CD14-positive monocyte (primary cell): ENCODE results near the gene ZNF474. TPM values are rescaled to one million over a fixed set of nuclear protein-coding genes. Genes with fewer than 3 reads are reported as not detected.

Source experiments
- DNase-seq, 3 donors: peaks; one replicate each; pipeline ENCODE4 v3.0.0-alpha.2; 2011 to 2022
- H2AFZ ChIP-seq: 2 replicates; pipeline ENCODE4 v1.6.0; 2012; ENCODE audit warnings: mild to moderate bottlenecking, low read depth, low read length, inconsistent platforms; ENCODE audit not compliant: insufficient read depth, poor library complexity, severe bottlenecking
- H3K27ac ChIP-seq, 2 donors: 1 replicate in 1 of 2; 2 replicates in 1 of 2; pipeline ENCODE4 v1.5.1; 2012 to 2013; ENCODE audit warnings: low read length in 2 of 2, control low read depth in 1 of 2, inconsistent platforms in 1 of 2, low read depth in 1 of 2, mild to moderate bottlenecking in 1 of 2
- H3K27me3 ChIP-seq, 2 donors: one replicate each; pipeline versions ENCODE4 v1.6.0 to v1.6.1; 2011 to 2013; ENCODE audit warnings: low read length in 2 of 2; ENCODE audit not compliant: control insufficient read depth in 2 of 2, insufficient read depth in 2 of 2
- H3K36me3 ChIP-seq, 2 donors: replicated peaks in 1 of 2; 1 replicate in 1 of 2; 2 replicates in 1 of 2; pipeline versions ENCODE4 v1.5.1 to v1.6.1; 2012 to 2013; ENCODE audit warnings: low read length in 2 of 2, control low read depth in 1 of 2, inconsistent platforms in 1 of 2, mild to moderate bottlenecking in 1 of 2; ENCODE audit not compliant: insufficient read depth in 2 of 2, control insufficient read depth in 1 of 2
- H3K4me1 ChIP-seq, 2 donors: 1 replicate in 1 of 2; 2 replicates in 1 of 2; pipeline versions ENCODE4 v1.5.1 to v1.6.1; 2012 to 2013; ENCODE audit warnings: low read length in 2 of 2, control low read depth in 1 of 2, inconsistent platforms in 1 of 2, mild to moderate bottlenecking in 1 of 2, moderate library complexity in 1 of 2; ENCODE audit not compliant: insufficient read depth in 2 of 2, control insufficient read depth in 1 of 2
- H3K4me2 ChIP-seq: replicated peaks from 2 replicates; pipeline ENCODE3; 2012; ENCODE audit warnings: low read length, moderate library complexity, mild to moderate bottlenecking; ENCODE audit not compliant: poor library complexity, severe bottlenecking; ENCODE audit errors: extremely low read depth
- H3K4me3 ChIP-seq, 3 experiments: fragments of 200-600 bp in 1 of 3; sonication (generic) in 1 of 3; replicated peaks in 1 of 3; 1 replicate in 2 of 3; 2 replicates in 1 of 3; pipeline ENCODE4 v1.5.1; 2011 to 2013; ENCODE audit warnings: low read length in 3 of 3, mild to moderate bottlenecking in 3 of 3, control low read depth in 2 of 3, low read depth in 2 of 3, inconsistent platforms in 1 of 3, moderate library complexity in 1 of 3
- H3K79me2 ChIP-seq: 2 replicates; pipeline ENCODE4 v1.6.0; 2012; ENCODE audit warnings: mild to moderate bottlenecking, control low read depth, inconsistent platforms, low read length, moderate library complexity; ENCODE audit not compliant: insufficient read depth
- H3K9ac ChIP-seq: 2 replicates; pipeline ENCODE4 v1.6.0; 2017; ENCODE audit warnings: low read length, mild to moderate bottlenecking; ENCODE audit not compliant: insufficient read depth, poor library complexity, severe bottlenecking
- H3K9me3 ChIP-seq, 2 donors: replicated peaks in 1 of 2; 1 replicate in 1 of 2; 2 replicates in 1 of 2; pipeline versions ENCODE4 v1.5.1 to v1.6.1; 2012 to 2013; ENCODE audit warnings: low read length in 2 of 2, control low read depth in 1 of 2; ENCODE audit not compliant: control insufficient read depth in 1 of 2, insufficient read depth in 1 of 2
- H4K20me1 ChIP-seq: 2 replicates; pipeline ENCODE4 v1.6.0; 2012; ENCODE audit warnings: mild to moderate bottlenecking, low read length, control low read depth, moderate library complexity; ENCODE audit not compliant: insufficient read depth
- H3K27ac Mint-ChIP-seq, 7 donors: one replicate each; pipeline ENCODE4 v1.8.0; 2020; ENCODE audit warnings: mild to moderate bottlenecking in 7 of 7, mixed read lengths in 7 of 7, moderate library complexity in 6 of 7, inconsistent platforms in 2 of 7
- H3K27me3 Mint-ChIP-seq, 3 donors: one replicate each; pipeline ENCODE4 v1.8.0; 2021 to 2022; ENCODE audit warnings: low read depth in 3 of 3, mild to moderate bottlenecking in 3 of 3, mixed read lengths in 3 of 3, moderate library complexity in 3 of 3, inconsistent platforms in 1 of 3
- H3K36me3 Mint-ChIP-seq, 2 donors: one replicate each; pipeline ENCODE4 v1.8.0; 2020; ENCODE audit warnings: mixed read lengths in 2 of 2, inconsistent platforms in 1 of 2, mild to moderate bottlenecking in 1 of 2
- H3K4me1 Mint-ChIP-seq: one replicate; pipeline ENCODE4 v1.8.0; 2020; ENCODE audit warnings: mild to moderate bottlenecking, mixed read lengths
- H3K4me3 Mint-ChIP-seq, 2 donors: one replicate each; pipeline ENCODE4 v1.8.0; 2020; ENCODE audit warnings: mild to moderate bottlenecking in 2 of 2, mixed read lengths in 2 of 2, moderate library complexity in 1 of 2
- H3K9me3 Mint-ChIP-seq, 7 donors: one replicate each; pipeline ENCODE4 v1.8.0; 2020 to 2022; ENCODE audit warnings: mixed read lengths in 7 of 7, mild to moderate bottlenecking in 6 of 7, moderate library complexity in 6 of 7, inconsistent platforms in 2 of 7
- CTCF ChIP-seq: fragments of 200-600 bp; IDR thresholded peaks from one replicate; pipeline ENCODE4 v1.8.0; 2022; ENCODE audit warnings: antibody characterized with exemption, mild to moderate bottlenecking
- WGBS: methylation state at CpG from one replicate; pipeline ENCODE4 v1.1.5; 2013; ENCODE audit warnings: missing lambda C conversion rate; ENCODE audit not compliant: insufficient coverage; 5-methylcytosine and 5-hydroxymethylcytosine counted together
- intact Hi-C, 2 donors: fragments of 100-400 bp; cut with micrococcal nuclease; formaldehyde crosslinking; loops; one replicate each; pipeline versions ENCODE4 v1.15.0 to v1.15.1; 2023
- polyA plus RNA-seq, 3 donors: library from polyadenylated mRNA; depleted of rRNA in 1 of 3; unstranded in 2 of 3; stranded (reverse) in 1 of 3; fragments of 300-500 nt in 2 of 3; fragments of >200 nt in 1 of 3; fragmentation: Illumina TruSeq in 2 of 3; gene quantifications; 1 replicate in 2 of 3; 2 replicates in 1 of 3; pipeline ENCODE4 v1.2.3, GENCODE V29; 2012 to 2021

The ZNF474 gene
- polyA plus RNA-seq, 3 donors, result 0.09 TPM; not detected in 2

- WGBS, result 88% methylated on average over 10 of the region's 11 CpGs
- Mint-ChIP-seq H3K4me3 (no peak overlapping the region), H3K27me3 (peaks cover 0 to 2% (median 1%) of the 10 kb centered on the region in 3 donors), H3K4me1 (no peaks in the 10 kb centered on the region), H3K27ac (no peak overlapping the region), H3K9me3 (no peaks in the 10 kb centered on the region), H3K36me3 (no peaks in the 10 kb centered on the region)
- intact Hi-C loops, result no loop called here
- TF ChIP-seq CTCF, result no peak
- H3K79me2 ChIP-seq, result no peaks in the 10 kb centered on the region
- no peaks in the 10 kb centered on the region for H3K27me3 ChIP-seq
- H3K27ac ChIP-seq, result no peak overlapping the region
- no peak overlapping the region for H3K9ac ChIP-seq
- H3K9me3 ChIP-seq, result no peaks in the 10 kb centered on the region
- DNase-seq, result no peak
- H3K4me2 ChIP-seq, result no peak overlapping the region
- no peaks in the 10 kb centered on the region for H4K20me1 ChIP-seq
- no peaks in the 10 kb centered on the region for H3K4me1 ChIP-seq
- H3K36me3 ChIP-seq, result no peaks in the 10 kb centered on the region
- H2AFZ ChIP-seq, result no peak overlapping the region
- no peak overlapping the region for H3K4me3 ChIP-seq
Measured at GRCh38 chr5:122121479-122122465, 7.6 kb upstream of the ZNF474 start.

GRCh38 chr5:122124766-122125165 lies 4.6 kb upstream of the ZNF474 start:
- no peak overlapping the region for H3K4me2 ChIP-seq
- WGBS, result no CpG with 5 or more reads among the region's 2 CpGs
- no peaks in the 10 kb centered on the region for H3K36me3 ChIP-seq
- no peaks in the 10 kb centered on the region for H3K36me3 Mint-ChIP-seq
- peaks cover 0 to 5% (median 1%) of the 10 kb centered on the region in 3 donors for H3K27me3 Mint-ChIP-seq
- intact Hi-C loops, result no loop called here
- H3K27me3 ChIP-seq, result no peaks in the 10 kb centered on the region
- H3K27ac ChIP-seq, result no peak overlapping the region
- no peaks in the 10 kb centered on the region for H3K79me2 ChIP-seq
- no peaks in the 10 kb centered on the region for H3K9me3 Mint-ChIP-seq
- no peak overlapping the region for H3K9ac ChIP-seq
- H3K4me3 Mint-ChIP-seq, result no peak overlapping the region
- no peak overlapping the region for H3K27ac Mint-ChIP-seq
- no peak for TF ChIP-seq CTCF
- no peak for DNase-seq
- H3K4me1 ChIP-seq, result no peaks in the 10 kb centered on the region
- H3K4me1 Mint-ChIP-seq, result no peaks in the 10 kb centered on the region
- no peak overlapping the region for H2AFZ ChIP-seq
- H3K9me3 ChIP-seq, result no peaks in the 10 kb centered on the region
- H3K4me3 ChIP-seq, result no peak overlapping the region
- no peaks in the 10 kb centered on the region for H4K20me1 ChIP-seq
